ENCODE measurements around the gene TBL1X.

TBL1X gene

DNA sequence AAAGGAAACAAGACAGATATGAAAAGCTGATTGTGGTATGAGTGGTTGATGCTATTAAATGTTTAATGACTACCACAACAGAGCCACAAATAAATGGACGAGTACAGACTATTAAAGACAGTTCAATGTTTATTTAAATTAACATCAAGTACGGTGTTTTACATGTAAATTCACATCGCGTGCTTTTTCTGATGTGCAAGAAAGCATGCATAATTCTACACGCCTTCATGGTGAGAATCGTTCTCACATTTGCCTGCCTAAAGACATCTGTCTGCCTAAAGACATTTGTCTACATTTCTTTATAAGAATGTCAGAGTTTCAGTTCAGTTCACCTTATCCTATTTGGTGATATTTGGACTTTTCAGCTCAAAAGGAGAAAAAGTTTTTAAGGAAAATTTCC lies 308.1 kb downstream of the TBL1X start:
- TF ChIP-seq, protein P1, sequence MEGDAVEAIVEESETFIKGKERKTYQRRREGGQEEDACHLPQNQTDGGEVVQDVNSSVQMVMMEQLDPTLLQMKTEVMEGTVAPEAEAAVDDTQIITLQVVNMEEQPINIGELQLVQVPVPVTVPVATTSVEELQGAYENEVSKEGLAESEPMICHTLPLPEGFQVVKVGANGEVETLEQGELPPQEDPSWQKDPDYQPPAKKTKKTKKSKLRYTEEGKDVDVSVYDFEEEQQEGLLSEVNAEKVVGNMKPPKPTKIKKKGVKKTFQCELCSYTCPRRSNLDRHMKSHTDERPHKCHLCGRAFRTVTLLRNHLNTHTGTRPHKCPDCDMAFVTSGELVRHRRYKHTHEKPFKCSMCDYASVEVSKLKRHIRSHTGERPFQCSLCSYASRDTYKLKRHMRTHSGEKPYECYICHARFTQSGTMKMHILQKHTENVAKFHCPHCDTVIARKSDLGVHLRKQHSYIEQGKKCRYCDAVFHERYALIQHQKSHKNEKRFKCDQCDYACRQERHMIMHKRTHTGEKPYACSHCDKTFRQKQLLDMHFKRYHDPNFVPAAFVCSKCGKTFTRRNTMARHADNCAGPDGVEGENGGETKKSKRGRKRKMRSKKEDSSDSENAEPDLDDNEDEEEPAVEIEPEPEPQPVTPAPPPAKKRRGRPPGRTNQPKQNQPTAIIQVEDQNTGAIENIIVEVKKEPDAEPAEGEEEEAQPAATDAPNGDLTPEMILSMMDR (IDR thresholded peaks at IDR 0.05; ENCODE audit: control extremely low read depth, extremely low read depth, low read depth, missing control alignments) = no peak
- ChIA-PET POLR2A (no interaction called here), CTCF (no interaction called here)
- DNase-seq (ENCODE audit: extremely low spot score) = no peak

DNA sequence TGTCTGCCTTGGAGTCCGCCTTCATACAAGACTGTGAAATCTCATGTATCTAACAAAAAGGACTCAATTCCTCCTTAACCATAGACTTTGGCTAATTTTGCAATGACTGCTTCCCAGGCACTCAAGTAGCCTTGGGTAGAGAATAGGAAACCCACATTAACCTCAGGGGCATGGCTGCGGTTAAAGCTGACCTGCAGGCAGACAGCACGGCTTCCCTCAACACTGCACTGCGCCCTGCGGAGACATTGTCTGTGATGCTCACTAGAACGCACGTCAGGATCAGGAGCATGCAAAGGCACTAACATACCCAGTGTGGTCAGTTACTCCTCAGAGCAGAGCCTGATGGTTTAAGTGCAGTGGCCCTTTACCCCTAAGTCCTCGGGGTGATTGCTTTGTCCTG lies 311.1 kb downstream of the TBL1X start:
- CTCF ChIA-PET = no interaction called here
- TF ChIP-seq, protein P1 (IDR thresholded peaks at IDR 0.05; ENCODE audit: control extremely low read depth, extremely low read depth, low read depth, missing control alignments) = no peak
- POLR2A ChIA-PET = no interaction called here
- DNase-seq (ENCODE audit: extremely low spot score) = no peak

DNA sequence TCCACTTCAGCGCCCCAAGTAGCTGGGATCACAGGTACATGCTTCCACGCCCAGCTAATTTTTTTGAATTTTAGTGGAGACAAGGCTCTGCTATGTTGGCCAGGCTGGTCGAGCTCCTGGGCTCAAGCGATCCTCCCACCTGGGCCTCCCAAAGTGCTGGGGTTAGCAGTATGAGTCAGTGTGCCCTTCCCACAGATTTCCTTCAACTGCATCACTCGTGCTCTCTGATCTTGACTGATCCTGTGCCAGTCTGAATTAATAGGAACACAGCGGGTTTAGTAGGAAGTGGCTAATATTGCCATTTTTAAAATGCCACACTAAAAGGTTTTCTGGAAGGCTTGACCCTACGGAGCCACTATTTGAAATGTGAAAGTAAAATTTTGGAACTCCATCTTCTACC lies 317.1 kb downstream of the TBL1X start:
- CTCF ChIA-PET = no interaction called here
- POLR2A ChIA-PET = no interaction called here
- TF ChIP-seq, protein P1 (IDR thresholded peaks at IDR 0.05; ENCODE audit: control extremely low read depth, extremely low read depth, low read depth, missing control alignments) = no peak
- no peak for DNase-seq (ENCODE audit: extremely low spot score)

DNA sequence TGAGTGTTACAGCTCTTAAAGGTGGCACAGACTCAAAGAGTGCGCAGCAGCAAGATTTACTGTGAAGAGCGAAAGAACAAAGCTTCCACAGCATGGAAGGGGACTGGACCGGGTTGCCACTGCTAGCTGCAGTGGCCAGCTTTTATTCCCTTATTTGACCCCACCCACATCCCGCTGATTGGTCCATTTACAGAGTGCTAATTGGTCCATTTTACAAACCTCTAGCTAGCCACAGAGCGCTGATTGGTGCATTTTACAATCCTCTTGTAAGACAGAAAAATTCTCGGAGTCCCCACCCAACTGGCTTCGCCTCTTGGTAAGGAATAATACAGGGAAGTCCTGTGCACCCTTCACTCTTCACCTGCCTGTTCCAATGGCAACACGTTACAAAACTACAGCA lies 319.5 kb downstream of the TBL1X start:
- no peak for DNase-seq (ENCODE audit: extremely low spot score)
- ChIA-PET CTCF (no interaction called here), POLR2A (no interaction called here)
- TF ChIP-seq, protein P1 (IDR thresholded peaks at IDR 0.05; ENCODE audit: control extremely low read depth, extremely low read depth, low read depth, missing control alignments) = no peak

DNA sequence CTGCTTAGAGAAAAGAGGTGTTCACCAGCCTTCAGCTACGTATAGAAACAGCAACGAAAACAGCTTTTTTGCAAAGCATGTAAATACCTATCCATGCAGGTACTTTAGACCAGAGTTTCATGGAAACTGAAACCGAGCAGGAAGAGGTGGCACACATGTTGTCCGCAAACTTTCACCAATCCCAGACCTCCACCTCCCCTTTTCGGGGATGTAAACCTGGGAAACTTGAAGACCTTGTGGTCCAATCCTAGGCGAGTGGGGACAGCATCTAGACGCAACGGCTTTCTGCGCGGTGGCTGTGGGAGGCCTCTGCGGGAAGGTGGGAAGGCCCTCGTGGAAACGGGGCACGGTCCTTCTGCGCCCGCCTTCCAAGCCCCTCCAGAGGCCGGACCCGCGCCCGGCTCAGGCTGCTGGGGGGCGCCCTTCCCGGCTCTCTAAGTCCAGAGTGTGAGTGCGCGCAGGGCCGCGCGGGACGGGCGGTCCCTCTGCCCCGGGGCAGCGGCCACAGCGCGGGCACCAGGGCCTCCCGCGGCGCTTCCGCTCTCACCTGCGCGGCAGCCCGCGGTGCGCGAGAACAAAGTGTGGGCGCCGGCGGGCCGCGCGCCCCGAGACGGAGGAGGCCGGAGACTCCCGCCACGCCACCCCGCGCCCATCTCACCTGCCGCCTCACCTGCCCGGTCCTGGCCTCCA lies 320.5 kb downstream of the TBL1X start:
- CTCF ChIA-PET = no interaction called here
- TF ChIP-seq, protein P1 (IDR thresholded peaks at IDR 0.05; ENCODE audit: control extremely low read depth, extremely low read depth, low read depth, missing control alignments) = no peak
- POLR2A ChIA-PET = no interaction called here
- no peak for DNase-seq (ENCODE audit: extremely low spot score)

DNA sequence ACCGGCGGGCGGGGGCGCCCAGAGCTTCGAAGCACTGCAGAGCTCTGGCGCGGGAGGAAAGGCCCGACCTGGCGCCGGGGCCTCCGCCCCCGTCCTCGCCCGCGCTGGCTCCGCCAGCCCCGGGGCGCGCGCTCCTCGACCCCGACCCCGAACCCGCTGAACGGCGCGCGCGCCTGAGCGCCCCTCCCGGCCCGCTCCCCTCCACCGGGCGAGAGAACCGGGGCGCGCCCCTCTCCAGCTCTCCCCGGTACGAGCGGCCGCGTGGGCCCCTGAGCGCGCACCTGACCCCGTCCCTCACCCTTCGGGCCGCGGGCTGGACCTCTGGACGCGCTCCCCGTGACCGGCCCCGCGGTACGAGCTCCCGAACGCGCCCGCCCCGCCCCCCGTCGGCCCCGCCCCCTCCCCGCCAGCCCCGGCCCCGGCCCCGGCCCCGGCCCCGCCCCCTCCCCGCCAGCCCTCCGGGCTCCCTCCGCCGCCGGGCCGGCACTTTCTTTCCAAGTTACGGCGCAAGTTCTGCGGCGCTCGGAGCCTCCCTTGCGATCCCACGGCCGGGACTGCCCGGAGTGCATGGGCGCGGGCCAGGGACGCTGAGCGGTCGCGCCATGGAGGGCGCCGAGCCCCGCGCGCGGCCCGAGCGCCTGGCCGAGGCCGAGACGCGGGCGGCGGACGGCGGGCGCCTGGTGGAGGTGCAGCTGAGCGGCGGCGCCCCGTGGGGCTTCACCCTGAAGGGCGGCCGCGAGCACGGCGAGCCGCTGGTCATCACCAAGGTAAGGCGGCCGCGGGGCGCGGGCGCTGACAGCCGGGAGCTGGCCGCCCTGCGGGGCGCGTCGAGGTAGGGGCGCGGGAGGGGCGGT lies 321.3 kb downstream of the TBL1X start, which contains the start of gene SHROOM2:
Gene SHROOM2 (plus strand): TSS at position 486 of the 854 bp plus-strand sequence. CDS start 117 bp downstream, at position 603.
- ChIA-PET POLR2A (no interaction called here), CTCF (no interaction called here)
- TF ChIP-seq, protein P1 (IDR thresholded peaks at IDR 0.05; ENCODE audit: control extremely low read depth, extremely low read depth, low read depth, missing control alignments) = no peak
- no peak for DNase-seq (ENCODE audit: extremely low spot score)

Data from GM10248 (cell line).